OCI-LY3 (cell line): ENCODE results near the gene NDUFB10.

Source experiments
- H2AFZ ChIP-seq: fragments of 200-600, 300-600 bp; shearing (Covaris generic); 2 replicates; pipeline ENCODE4 v1.6.0; 2014; ENCODE audit warnings: antibody characterized with exemption, low read depth, low read length
- H3K27ac ChIP-seq: fragments of 200-600, 300-600 bp; sonication (generic); 2 replicates; pipeline ENCODE4 v1.5.1; 2014; ENCODE audit warnings: mild to moderate bottlenecking, low read length, moderate library complexity, mixed read lengths
- H3K27me3 ChIP-seq: fragments of 200-600, 300-600 bp; sonication (generic); 2 replicates; pipeline ENCODE4 v1.6.1; 2014; ENCODE audit warnings: low read depth, low read length, mixed read lengths
- H3K36me3 ChIP-seq: fragments of 200-600, 300-600 bp; sonication (generic); replicated peaks from 2 replicates; pipeline ENCODE3; 2014; ENCODE audit warnings: low read depth, low read length, mixed read lengths
- H3K4me1 ChIP-seq: fragments of 300-600, 200-600 bp; sonication (generic); 2 replicates; pipeline ENCODE4 v1.6.1; 2014; ENCODE audit warnings: low read length, mixed read lengths
- H3K4me2 ChIP-seq: fragments of 200-600, 300-600 bp; sonication (generic); 2 replicates; pipeline ENCODE4 v1.6.1; 2014; ENCODE audit warnings: low read length, mixed read lengths
- H3K4me3 ChIP-seq: fragments of 300-600, 200-600 bp; sonication (generic); 2 replicates; pipeline ENCODE4 v1.5.1; 2014; ENCODE audit warnings: antibody characterized with exemption, mild to moderate bottlenecking, low read length, moderate library complexity
- H3K79me2 ChIP-seq: fragments of 300-600, 200-600 bp; shearing (Covaris generic); 2 replicates; pipeline ENCODE4 v1.6.1; 2014; ENCODE audit warnings: mild to moderate bottlenecking, low read length, mixed read lengths
- H3K9ac ChIP-seq: fragments of 300-600, 200-600 bp; shearing (Covaris generic); 2 replicates; pipeline ENCODE4 v1.6.0; 2014; ENCODE audit warnings: mild to moderate bottlenecking, low read length, moderate library complexity
- H3K9me3 ChIP-seq: fragments of 200-600, 300-600 bp; shearing (Covaris generic); 2 replicates; pipeline ENCODE4 v1.6.1; 2014; ENCODE audit warnings: low read length, mixed read lengths; ENCODE audit not compliant: insufficient read depth
- H4K20me1 ChIP-seq: fragments of 200-600, 300-600 bp; sonication (generic); 2 replicates; pipeline ENCODE4 v1.6.1; 2016; ENCODE audit warnings: low read length, mixed read lengths; ENCODE audit not compliant: insufficient read depth
- CTCF ChIP-seq: fragments of 200-600, 300-600 bp; sonication (generic); IDR thresholded peaks from 2 replicates; pipeline ENCODE4 v1.5.1; 2014; ENCODE audit warnings: antibody characterized with exemption, low read length, low read depth
- EZH2phosphoT487 ChIP-seq: fragments of 200-600 bp; shearing (Covaris generic); IDR thresholded peaks from 2 replicates; pipeline ENCODE4 v1.6.1; 2018; ENCODE audit warnings: antibody characterized with exemption, mixed run types, low read depth

The NDUFB10 gene

DNA sequence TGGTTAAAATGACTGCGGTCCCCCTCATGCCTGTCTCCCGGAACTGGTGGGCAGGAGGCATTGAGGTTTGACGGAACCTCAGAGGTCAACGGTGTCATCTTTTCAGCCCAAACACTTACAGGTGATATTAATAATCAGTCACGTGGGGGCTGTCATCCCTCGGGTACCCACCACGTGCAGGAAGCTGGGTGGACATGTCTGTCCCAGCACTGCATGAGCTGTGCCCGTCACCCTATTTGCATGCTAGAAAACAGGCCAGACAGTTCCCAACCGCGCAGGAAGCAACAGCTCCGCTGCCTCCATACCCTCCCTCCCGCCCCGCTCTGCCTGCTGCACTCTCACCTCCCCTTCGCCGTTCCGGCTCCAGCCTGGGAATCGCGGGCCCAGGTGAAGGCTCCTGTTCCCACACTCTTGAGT, 31.8 kb downstream of the NDUFB10 start:
- Histone ChIP-seq H3K4me3 (no peak overlapping the region), H3K36me3 (peaks cover 8% of the 10 kb centered on the region), H3K27ac (no peak overlapping the region), H2AFZ (no peak overlapping the region), H3K9ac (no peak overlapping the region), H3K9me3 (no peaks in the 10 kb centered on the region), H4K20me1 (no peaks in the 10 kb centered on the region), H3K79me2 (no peaks in the 10 kb centered on the region), H3K27me3 (no peaks in the 10 kb centered on the region), H3K4me2 (peak overlapping the region; percentile 66; the same call in 1 of the 2 replicates), H3K4me1 (0 out of 2 replicates have a peak, but pooled peaks cover 4% of the 10 kb centered on the region)
- TF ChIP-seq CTCF (no peak), EZH2phosphoT487 (no peak)

DNA sequence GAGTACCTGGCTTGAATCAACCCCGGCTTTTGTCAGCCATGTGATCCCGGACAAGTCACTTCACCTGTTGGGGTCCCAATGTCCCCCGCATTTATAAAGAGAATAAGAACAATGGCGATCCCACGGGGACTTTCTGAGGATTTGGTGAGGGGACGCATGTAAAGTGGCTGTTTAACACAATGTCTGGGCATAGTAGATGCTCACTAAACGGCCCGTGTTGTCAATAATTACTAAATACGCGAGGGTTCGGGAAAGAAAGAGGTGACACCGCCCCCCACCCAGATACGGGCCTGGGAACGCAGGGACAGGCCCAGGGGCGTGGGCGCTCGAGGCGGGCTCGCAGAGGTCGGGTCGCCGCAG, 32.2 kb downstream of the NDUFB10 start:
- H3K27ac ChIP-seq = no peak overlapping the region
- no peaks in the 10 kb centered on the region for H4K20me1 ChIP-seq
- no peak overlapping the region for H2AFZ ChIP-seq
- H3K9me3 ChIP-seq = no peaks in the 10 kb centered on the region
- no peaks in the 10 kb centered on the region for H3K27me3 ChIP-seq
- no peak overlapping the region for H3K4me3 ChIP-seq
- H3K79me2 ChIP-seq = no peaks in the 10 kb centered on the region
- peaks cover 4% of the 10 kb centered on the region for H3K36me3 ChIP-seq
- H3K9ac ChIP-seq = no peak overlapping the region
- 0 out of 2 replicates have a peak, but pooled peaks cover 4% of the 10 kb centered on the region for H3K4me1 ChIP-seq
- H3K4me2 ChIP-seq = no peak overlapping the region
- TF ChIP-seq CTCF = no peak
- TF ChIP-seq EZH2phosphoT487 = no peak

GRCh38 chr16:1991948-1992703, 32.8 kb downstream of the NDUFB10 start:
- Histone ChIP-seq H3K27ac (no peak overlapping the region), H3K4me3 (no peak overlapping the region), H4K20me1 (no peaks in the 10 kb centered on the region), H3K4me1 (0 out of 2 replicates have a peak, but pooled peaks cover 4% of the 10 kb centered on the region), H3K9ac (no peak overlapping the region), H3K9me3 (no peaks in the 10 kb centered on the region), H3K4me2 (no peak overlapping the region), H3K36me3 (peaks cover 7% of the 10 kb centered on the region), H3K27me3 (no peaks in the 10 kb centered on the region), H3K79me2 (no peaks in the 10 kb centered on the region), H2AFZ (no peak overlapping the region)
- no peak for TF ChIP-seq CTCF
- no peak for TF ChIP-seq EZH2phosphoT487

GRCh38 chr16:1992704-1993317, 33.5 kb downstream of the NDUFB10 start:
- Histone ChIP-seq H3K36me3 (peaks cover 7% of the 10 kb centered on the region), H3K4me1 (0 out of 2 replicates have a peak, but pooled peaks cover 4% of the 10 kb centered on the region), H3K4me2 (no peak overlapping the region), H3K9ac (no peak overlapping the region), H3K4me3 (no peak overlapping the region), H3K27ac (no peak overlapping the region), H2AFZ (no peak overlapping the region), H3K9me3 (no peaks in the 10 kb centered on the region), H3K27me3 (no peaks in the 10 kb centered on the region), H3K79me2 (no peaks in the 10 kb centered on the region), H4K20me1 (no peaks in the 10 kb centered on the region)
- TF ChIP-seq CTCF = no peak
- TF ChIP-seq EZH2phosphoT487 = no peak
